GM23338 (cell line): ENCODE results near the gene SFPQ. TPM values are rescaled to one million over a fixed set of nuclear protein-coding genes. Genes with fewer than 3 reads are reported as not detected.

Source experiments
- ATAC-seq: fragments of 200-7000 bp; cut with Tn5 transposase; 3 replicates; pipeline ENCODE4 v1.9.1; 2020
- DNase-seq: peaks from one replicate; pipeline ENCODE4 v3.0.0-alpha.2; 2015; ENCODE audit warnings: low spot score
- H2AFZ ChIP-seq: fragments of 200-600 bp; sonication (generic); 2 replicates; pipeline ENCODE4 v1.8.0; 2016; ENCODE audit warnings: antibody characterized with exemption, mild to moderate bottlenecking, moderate library complexity
- H3F3A ChIP-seq: fragments of 200-600 bp; sonication (generic); replicated peaks from 2 replicates; pipeline ENCODE4 v1.8.0; 2017; ENCODE audit warnings: antibody characterized with exemption, mixed run types, low read depth
- H3K27ac ChIP-seq: fragments of 200-600 bp; sonication (generic); 2 replicates; pipeline ENCODE4 v1.6.1; 2016; ENCODE audit warnings: low read depth
- H3K27me3 ChIP-seq: fragments of 200-600 bp; sonication (generic); 2 replicates; pipeline ENCODE4 v1.8.0; 2016; ENCODE audit warnings: mild to moderate bottlenecking, mixed run types, moderate library complexity; ENCODE audit not compliant: insufficient read depth
- H3K36me3 ChIP-seq: fragments of 200-600 bp; sonication (generic); 2 replicates; pipeline ENCODE4 v1.8.0; 2016; ENCODE audit warnings: mild to moderate bottlenecking; ENCODE audit not compliant: insufficient read depth
- H3K4me1 ChIP-seq: fragments of 200-600 bp; sonication (generic); 2 replicates; pipeline ENCODE4 v1.8.0; 2016; ENCODE audit warnings: mild to moderate bottlenecking, moderate library complexity; ENCODE audit not compliant: insufficient read depth
- H3K4me2 ChIP-seq: fragments of 200-600 bp; sonication (generic); 2 replicates; pipeline ENCODE4 v1.7.1; 2017; ENCODE audit warnings: mixed run types
- H3K4me3 ChIP-seq: fragments of 200-600 bp; sonication (generic); 2 replicates; pipeline ENCODE4 v1.6.1; 2016; ENCODE audit warnings: mixed run types
- H3K79me2 ChIP-seq: fragments of 200-600 bp; sonication (generic); replicated peaks from 2 replicates; pipeline ENCODE4 v1.8.0; 2017; ENCODE audit warnings: mild to moderate bottlenecking; ENCODE audit not compliant: insufficient read depth
- H3K9me2 ChIP-seq: fragments of 200-600 bp; sonication (generic); 2 replicates; pipeline ENCODE4 v1.8.0; 2017; ENCODE audit not compliant: insufficient read depth
- H4K20me1 ChIP-seq: fragments of 200-600 bp; sonication (generic); replicated peaks from 2 replicates; pipeline ENCODE4 v1.8.0; 2017; ENCODE audit warnings: mild to moderate bottlenecking; ENCODE audit not compliant: insufficient read depth
- H3K27ac Mint-ChIP-seq: 2 replicates; pipeline ENCODE4 v1.8.0; 2020; ENCODE audit warnings: inconsistent platforms, mild to moderate bottlenecking, moderate library complexity, mixed read lengths
- H3K27me3 Mint-ChIP-seq: 3 replicates; pipeline ENCODE4 v1.8.0; 2022; ENCODE audit warnings: low read depth, mild to moderate bottlenecking, moderate library complexity, mixed read lengths, inconsistent platforms; ENCODE audit not compliant: insufficient read depth, poor library complexity
- H3K36me3 Mint-ChIP-seq: 3 replicates; pipeline ENCODE4 v1.8.0; 2021; ENCODE audit warnings: low read depth, mild to moderate bottlenecking, inconsistent platforms, moderate library complexity, mixed read lengths
- H3K4me1 Mint-ChIP-seq: 3 replicates; pipeline ENCODE4 v1.8.0; 2020; ENCODE audit warnings: mild to moderate bottlenecking, inconsistent platforms, mixed read lengths
- H3K4me3 Mint-ChIP-seq: 3 replicates; pipeline ENCODE4 v1.8.0; 2021; ENCODE audit warnings: moderate library complexity, mild to moderate bottlenecking, inconsistent platforms, mixed read lengths
- H3K9me3 Mint-ChIP-seq: 3 replicates; pipeline ENCODE4 v1.8.0; 2020; ENCODE audit warnings: moderate library complexity, mild to moderate bottlenecking, inconsistent platforms, mixed read lengths
- CREB1 ChIP-seq: fragments of 250-450 bp; sonication (Bioruptor Pico); IDR thresholded peaks from 2 replicates; pipeline ENCODE4 v1.5.0; 2020; ENCODE audit warnings: low read depth, mild to moderate bottlenecking, moderate library complexity
- EZH2 ChIP-seq: fragments of 200-600 bp; sonication (generic); IDR thresholded peaks from one replicate; pipeline ENCODE4 v1.8.0; 2017; ENCODE audit warnings: antibody characterized with exemption, mild to moderate bottlenecking, low read depth; ENCODE audit not compliant: unreplicated experiment
- EZH2phosphoT487 ChIP-seq: fragments of 200-600 bp; sonication (generic); IDR thresholded peaks from one replicate; pipeline ENCODE4 v1.8.1; 2018; ENCODE audit warnings: antibody characterized with exemption; ENCODE audit not compliant: unreplicated experiment
- JUNB ChIP-seq: IDR thresholded peaks from one replicate; pipeline ENCODE4 v1.6.1; 2016; ENCODE audit warnings: antibody characterized with exemption; ENCODE audit not compliant: unreplicated experiment
- NANOG ChIP-seq: IDR thresholded peaks from 2 replicates; pipeline ENCODE4 v1.6.1; 2016; ENCODE audit warnings: antibody characterized with exemption, borderline replicate concordance
- POLR2AphosphoS5 ChIP-seq: IDR thresholded peaks from 2 replicates; pipeline ENCODE4 v1.6.1; 2016; ENCODE audit warnings: antibody characterized with exemption, low read depth
- STAT1 ChIP-seq: IDR thresholded peaks from one replicate; pipeline ENCODE4 v1.6.1; 2016; ENCODE audit warnings: antibody characterized with exemption; ENCODE audit not compliant: unreplicated experiment
- ZNF114 ChIP-seq: fragments of 250-450 bp; sonication (Bioruptor Pico); IDR thresholded peaks from 2 replicates; pipeline ENCODE4 v1.5.0; 2020; ENCODE audit warnings: mild to moderate bottlenecking, moderate library complexity
- ZNF331 ChIP-seq: fragments of 250-450 bp; sonication (Bioruptor Pico); IDR thresholded peaks from 2 replicates; pipeline ENCODE4 v1.5.0; 2020; ENCODE audit warnings: low read depth, mild to moderate bottlenecking, moderate library complexity
- polyA plus RNA-seq: library from polyadenylated mRNA; unstranded; fragments of >200 nt; fragmentation: Nextera tagmentation; extraction: Ambion mirVana; gene quantifications from 2 replicates; pipeline ENCODE4 v1.2.1, GENCODE V29; 2016
- total RNA-seq: library from RNA; depleted of rRNA; stranded (reverse); fragments of >200 nt; shearing (Covaris generic); gene quantifications from 2 replicates; pipeline ENCODE4 v1.2.3, GENCODE V29; 2014
- TF ChIP-seq, protein P1 (sequence below): IDR thresholded peaks from one replicate; pipeline ENCODE4 v1.6.1; 2018; ENCODE audit warnings: antibody characterized with exemption; ENCODE audit not compliant: unreplicated experiment
- TF ChIP-seq, protein P2 (sequence below): IDR thresholded peaks from 2 replicates; pipeline ENCODE4 v1.6.1; 2016; ENCODE audit warnings: antibody characterized with exemption
- TF ChIP-seq, protein P3 (sequence below), 2 experiments: fragments of 200-600 bp in 1 of 2; sonication (generic) in 1 of 2; conservative IDR thresholded peaks; 2 replicates each; pipeline versions ENCODE4 v1.5.1 to v1.6.1; 2016 to 2017; ENCODE audit warnings: antibody characterized with exemption in 2 of 2, low read depth in 2 of 2, mild to moderate bottlenecking in 2 of 2, moderate library complexity in 1 of 2

Gene SFPQ
- total and polyA plus RNA-seq, 2 experiments from 2014 or later = 258 to 352 TPM

DNA sequence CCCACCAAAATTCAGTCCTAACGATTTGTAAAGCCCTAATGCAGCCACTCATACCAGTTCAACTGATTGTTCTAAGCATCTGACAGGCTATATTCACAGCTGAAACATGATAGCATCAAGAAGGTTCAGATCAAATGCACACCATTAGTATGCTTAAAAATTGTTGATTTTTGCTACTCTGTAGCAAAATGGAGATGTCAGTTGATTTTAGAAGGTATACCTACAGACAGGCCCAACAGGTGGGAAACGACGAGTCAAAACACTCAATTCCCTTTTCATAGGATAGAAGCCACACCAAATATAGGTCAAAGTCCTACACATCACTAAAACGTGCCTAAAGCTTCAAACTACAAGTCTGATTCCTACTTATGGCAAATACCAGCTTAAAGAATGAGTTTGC is 6.7 kb downstream of the SFPQ start:
- Mint-ChIP-seq H3K4me3 (no peak overlapping the region; the same call in 2 of the 3 replicates), H3K27me3 (peaks cover 16% of the 10 kb centered on the region), H3K4me1 (peaks cover 55% of the 10 kb centered on the region), H3K36me3 (peaks cover 100% of the 10 kb centered on the region), H3K9me3 (no peaks in the 10 kb centered on the region), H3K27ac (no peak overlapping the region)
- H3K4me3 ChIP-seq = no peak overlapping the region
- H4K20me1 ChIP-seq = peaks cover 87% of the 10 kb centered on the region
- H3K36me3 ChIP-seq = peaks cover 99% of the 10 kb centered on the region
- TF ChIP-seq JUNB (no peak), ZNF331 (no peak), ZNF114 (CRISPR knock-in tag) (no peak), EZH2phosphoT487 (no peak), CREB1 (CRISPR knock-in tag) (no peak), EZH2 (no peak), POLR2AphosphoS5 (no peak), STAT1 (no peak), NANOG (no peak)
- TF ChIP-seq, protein P1, sequence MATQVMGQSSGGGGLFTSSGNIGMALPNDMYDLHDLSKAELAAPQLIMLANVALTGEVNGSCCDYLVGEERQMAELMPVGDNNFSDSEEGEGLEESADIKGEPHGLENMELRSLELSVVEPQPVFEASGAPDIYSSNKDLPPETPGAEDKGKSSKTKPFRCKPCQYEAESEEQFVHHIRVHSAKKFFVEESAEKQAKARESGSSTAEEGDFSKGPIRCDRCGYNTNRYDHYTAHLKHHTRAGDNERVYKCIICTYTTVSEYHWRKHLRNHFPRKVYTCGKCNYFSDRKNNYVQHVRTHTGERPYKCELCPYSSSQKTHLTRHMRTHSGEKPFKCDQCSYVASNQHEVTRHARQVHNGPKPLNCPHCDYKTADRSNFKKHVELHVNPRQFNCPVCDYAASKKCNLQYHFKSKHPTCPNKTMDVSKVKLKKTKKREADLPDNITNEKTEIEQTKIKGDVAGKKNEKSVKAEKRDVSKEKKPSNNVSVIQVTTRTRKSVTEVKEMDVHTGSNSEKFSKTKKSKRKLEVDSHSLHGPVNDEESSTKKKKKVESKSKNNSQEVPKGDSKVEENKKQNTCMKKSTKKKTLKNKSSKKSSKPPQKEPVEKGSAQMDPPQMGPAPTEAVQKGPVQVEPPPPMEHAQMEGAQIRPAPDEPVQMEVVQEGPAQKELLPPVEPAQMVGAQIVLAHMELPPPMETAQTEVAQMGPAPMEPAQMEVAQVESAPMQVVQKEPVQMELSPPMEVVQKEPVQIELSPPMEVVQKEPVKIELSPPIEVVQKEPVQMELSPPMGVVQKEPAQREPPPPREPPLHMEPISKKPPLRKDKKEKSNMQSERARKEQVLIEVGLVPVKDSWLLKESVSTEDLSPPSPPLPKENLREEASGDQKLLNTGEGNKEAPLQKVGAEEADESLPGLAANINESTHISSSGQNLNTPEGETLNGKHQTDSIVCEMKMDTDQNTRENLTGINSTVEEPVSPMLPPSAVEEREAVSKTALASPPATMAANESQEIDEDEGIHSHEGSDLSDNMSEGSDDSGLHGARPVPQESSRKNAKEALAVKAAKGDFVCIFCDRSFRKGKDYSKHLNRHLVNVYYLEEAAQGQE = no peak
- TF ChIP-seq, protein P2, sequence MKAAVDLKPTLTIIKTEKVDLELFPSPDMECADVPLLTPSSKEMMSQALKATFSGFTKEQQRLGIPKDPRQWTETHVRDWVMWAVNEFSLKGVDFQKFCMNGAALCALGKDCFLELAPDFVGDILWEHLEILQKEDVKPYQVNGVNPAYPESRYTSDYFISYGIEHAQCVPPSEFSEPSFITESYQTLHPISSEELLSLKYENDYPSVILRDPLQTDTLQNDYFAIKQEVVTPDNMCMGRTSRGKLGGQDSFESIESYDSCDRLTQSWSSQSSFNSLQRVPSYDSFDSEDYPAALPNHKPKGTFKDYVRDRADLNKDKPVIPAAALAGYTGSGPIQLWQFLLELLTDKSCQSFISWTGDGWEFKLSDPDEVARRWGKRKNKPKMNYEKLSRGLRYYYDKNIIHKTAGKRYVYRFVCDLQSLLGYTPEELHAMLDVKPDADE = no peak
- TF ChIP-seq, protein P3, sequence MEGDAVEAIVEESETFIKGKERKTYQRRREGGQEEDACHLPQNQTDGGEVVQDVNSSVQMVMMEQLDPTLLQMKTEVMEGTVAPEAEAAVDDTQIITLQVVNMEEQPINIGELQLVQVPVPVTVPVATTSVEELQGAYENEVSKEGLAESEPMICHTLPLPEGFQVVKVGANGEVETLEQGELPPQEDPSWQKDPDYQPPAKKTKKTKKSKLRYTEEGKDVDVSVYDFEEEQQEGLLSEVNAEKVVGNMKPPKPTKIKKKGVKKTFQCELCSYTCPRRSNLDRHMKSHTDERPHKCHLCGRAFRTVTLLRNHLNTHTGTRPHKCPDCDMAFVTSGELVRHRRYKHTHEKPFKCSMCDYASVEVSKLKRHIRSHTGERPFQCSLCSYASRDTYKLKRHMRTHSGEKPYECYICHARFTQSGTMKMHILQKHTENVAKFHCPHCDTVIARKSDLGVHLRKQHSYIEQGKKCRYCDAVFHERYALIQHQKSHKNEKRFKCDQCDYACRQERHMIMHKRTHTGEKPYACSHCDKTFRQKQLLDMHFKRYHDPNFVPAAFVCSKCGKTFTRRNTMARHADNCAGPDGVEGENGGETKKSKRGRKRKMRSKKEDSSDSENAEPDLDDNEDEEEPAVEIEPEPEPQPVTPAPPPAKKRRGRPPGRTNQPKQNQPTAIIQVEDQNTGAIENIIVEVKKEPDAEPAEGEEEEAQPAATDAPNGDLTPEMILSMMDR (conservative IDR thresholded peaks at IDR 0.05; ENCODE audit: low read depth in 2 of 2) = no peak
- H3K79me2 ChIP-seq = peaks cover 100% of the 10 kb centered on the region
- no peak overlapping the region for H2AFZ ChIP-seq
- no peak for ATAC-seq
- H3K27me3 ChIP-seq = no peaks in the 10 kb centered on the region
- no peak for DNase-seq
- H3K27ac ChIP-seq = no peak overlapping the region
- H3F3A ChIP-seq = peaks cover 67% of the 10 kb centered on the region
- H3K9me2 ChIP-seq = no peaks in the 10 kb centered on the region
- H3K4me1 ChIP-seq = no peaks in the 10 kb centered on the region; the same call in 1 of the 2 replicates
- H3K4me2 ChIP-seq = no peak overlapping the region
